SKM-1 treated with dmso at 0.1 percent for 144 hours (cell line): ENCODE results near the gene ZNF33B.
A peak's percentile ranks its signal among the peaks of the same experiment; 100 is the strongest.
"Not testable (repeated sequence)": the region's sequence is repeated elsewhere in the genome, so short reads cannot be mapped to it uniquely, and the experiment has no call there.

ENCODE experiments used
- DNase-seq: peaks from one replicate; lab custom pipeline; 2025; ENCODE audit not compliant: unreplicated experiment; lab: John Stamatoyannopoulos, UW

ZNF33B gene

GRCh38 chr10:42618424-42618823, 19.9 kb downstream of the ZNF33B start:
- DNase-seq: no peak

- DNase-seq: no peak
Observed at GRCh38 chr10:42615419-42615818, 23.0 kb downstream of the ZNF33B start.

GRCh38 chr10:42609872-42610271, 28.5 kb downstream of the ZNF33B start:
- no peak for DNase-seq

- DNase-seq: no peak
Observed at GRCh38 chr10:42598249-42598873, 40.0 kb downstream of the ZNF33B start.

GRCh38 chr10:42596196-42596595, 42.2 kb downstream of the ZNF33B start:
- no peak for DNase-seq

- DNase-seq: no peak
Observed at GRCh38 chr10:42594246-42594650, 44.1 kb downstream of the ZNF33B start.

- no peak for DNase-seq
Observed at GRCh38 chr10:42593284-42593683, 45.1 kb downstream of the ZNF33B start.

- DNase-seq: no peak
Observed at GRCh38 chr10:42583828-42584227, 54.5 kb downstream of the ZNF33B start.

- no peak for DNase-seq
Observed at GRCh38 chr10:42578019-42578418, 60.4 kb downstream of the ZNF33B start.

- no peak for DNase-seq
Observed at GRCh38 chr10:42576338-42576737, 62.0 kb downstream of the ZNF33B start.

- peak; percentile 37 for DNase-seq
Observed at GRCh38 chr10:42574336-42574735, 64.0 kb downstream of the ZNF33B start.

GRCh38 chr10:42556931-42557330, 81.4 kb downstream of the ZNF33B start:
- DNase-seq: no peak

- not testable (repeated sequence) for DNase-seq
Observed at GRCh38 chr10:42553576-42553975, 84.8 kb downstream of the ZNF33B start.

GRCh38 chr10:42553064-42553407, 85.3 kb downstream of the ZNF33B start:
- no peak for DNase-seq

GRCh38 chr10:42552188-42553063, 85.9 kb downstream of the ZNF33B start:
- DNase-seq: peak; percentile 92

- no peak for DNase-seq
Observed at GRCh38 chr10:42551582-42552187, 86.7 kb downstream of the ZNF33B start.

- no peak for DNase-seq
Observed at GRCh38 chr10:42549851-42550250, 88.5 kb downstream of the ZNF33B start.

- no peak for DNase-seq
Observed at GRCh38 chr10:42548254-42548653, 90.1 kb downstream of the ZNF33B start.

- DNase-seq: no peak
Observed at GRCh38 chr10:42544945-42545344, 93.4 kb downstream of the ZNF33B start.

GRCh38 chr10:42543840-42544372, 94.5 kb downstream of the ZNF33B start:
- DNase-seq: no peak
